ENCODE measurements around the gene NUTM2B.
"Not testable (repeated sequence)": the region's sequence is repeated elsewhere in the genome, so short reads cannot be mapped to it uniquely, and the experiment has no call there.

Gene NUTM2B

DNA sequence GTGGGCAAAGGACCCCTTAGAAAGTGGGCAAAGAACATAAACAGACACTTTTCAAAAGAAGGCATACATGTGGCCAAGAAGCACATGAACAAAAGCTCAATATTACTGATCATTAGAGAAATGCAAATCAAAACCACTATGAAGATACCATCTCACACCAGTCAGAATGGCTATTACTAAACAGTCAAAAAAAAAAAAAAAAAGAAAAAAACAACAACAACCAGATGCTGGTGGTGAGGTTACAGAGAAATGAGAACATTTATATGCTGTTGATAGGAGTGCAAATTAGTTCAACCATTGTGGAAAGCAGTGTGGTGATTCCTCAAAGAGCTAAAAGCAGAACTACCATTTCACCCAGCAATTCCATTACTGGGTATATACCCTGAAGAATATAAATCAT is 50.6 kb downstream of the NUTM2B start:
- not testable (repeated sequence) for DNase-seq

DNA sequence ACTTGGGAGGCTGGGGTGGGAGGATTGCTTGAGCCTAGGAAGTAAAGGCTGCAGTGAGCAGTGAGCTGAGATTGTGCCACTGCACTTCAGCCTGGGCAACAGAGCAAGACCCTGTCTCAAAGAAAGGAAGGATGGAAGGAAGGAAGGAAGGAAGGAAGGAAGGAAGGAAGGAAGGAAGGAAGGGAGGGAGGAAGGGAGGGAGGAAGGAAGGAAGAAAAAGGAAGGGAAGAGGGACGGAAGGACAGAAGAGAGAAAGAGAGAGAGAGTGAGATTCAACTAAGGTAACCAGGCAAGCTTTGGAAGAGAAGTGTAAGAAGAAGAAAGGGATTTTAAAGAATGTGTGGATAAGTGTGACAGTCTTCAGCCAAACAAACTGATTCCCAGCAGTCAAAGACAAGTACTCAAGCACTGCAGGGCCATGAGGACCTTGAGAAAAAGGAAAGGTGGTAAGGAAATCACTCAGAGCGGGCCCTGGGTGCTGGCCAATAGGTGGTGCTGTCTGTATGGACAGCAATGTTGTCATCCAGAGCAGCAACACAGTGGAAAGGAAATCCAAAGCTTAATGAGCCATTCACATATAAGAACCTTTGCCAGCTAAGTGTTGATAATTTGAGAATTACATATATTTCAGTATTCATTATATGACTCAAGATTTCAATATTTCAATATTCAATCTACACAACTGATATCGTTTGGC is 55.4 kb downstream of the NUTM2B start:
- not testable (repeated sequence) for DNase-seq
